HG03097 (cell line): ENCODE measurements around the gene ZYG11B.
"Not testable (repeated sequence)": the region's sequence is repeated elsewhere in the genome, so short reads cannot be mapped to it uniquely, and the experiment has no call there.

ENCODE experiments used
- ATAC-seq: cut with Tn5 transposase; IDR thresholded peaks from one replicate; pipeline ENCODE4 v1.9.1; 2021; ENCODE audit not compliant: unreplicated experiment, low FRiP score

The ZYG11B gene

DNA sequence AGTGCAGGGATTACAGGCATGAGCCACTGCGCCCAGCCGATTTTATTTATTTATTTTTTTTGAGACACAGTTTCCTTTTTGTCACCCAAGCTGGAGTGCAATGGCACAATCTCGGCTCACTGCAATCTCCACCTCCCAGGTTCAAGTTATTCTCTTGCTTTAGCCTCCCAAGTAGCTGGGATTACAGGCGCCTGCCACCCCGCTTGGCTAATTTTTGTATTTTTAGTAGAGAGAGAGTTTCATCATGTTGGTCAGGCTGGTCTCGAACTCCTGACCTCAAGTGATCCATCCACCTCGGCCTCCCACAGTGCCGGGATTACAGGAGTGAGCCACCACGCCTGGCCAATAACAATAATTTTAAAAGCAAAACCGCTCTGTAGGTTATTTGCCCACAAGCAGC lies 112.9 kb downstream of the ZYG11B start:
- not testable (repeated sequence) for ATAC-seq

DNA sequence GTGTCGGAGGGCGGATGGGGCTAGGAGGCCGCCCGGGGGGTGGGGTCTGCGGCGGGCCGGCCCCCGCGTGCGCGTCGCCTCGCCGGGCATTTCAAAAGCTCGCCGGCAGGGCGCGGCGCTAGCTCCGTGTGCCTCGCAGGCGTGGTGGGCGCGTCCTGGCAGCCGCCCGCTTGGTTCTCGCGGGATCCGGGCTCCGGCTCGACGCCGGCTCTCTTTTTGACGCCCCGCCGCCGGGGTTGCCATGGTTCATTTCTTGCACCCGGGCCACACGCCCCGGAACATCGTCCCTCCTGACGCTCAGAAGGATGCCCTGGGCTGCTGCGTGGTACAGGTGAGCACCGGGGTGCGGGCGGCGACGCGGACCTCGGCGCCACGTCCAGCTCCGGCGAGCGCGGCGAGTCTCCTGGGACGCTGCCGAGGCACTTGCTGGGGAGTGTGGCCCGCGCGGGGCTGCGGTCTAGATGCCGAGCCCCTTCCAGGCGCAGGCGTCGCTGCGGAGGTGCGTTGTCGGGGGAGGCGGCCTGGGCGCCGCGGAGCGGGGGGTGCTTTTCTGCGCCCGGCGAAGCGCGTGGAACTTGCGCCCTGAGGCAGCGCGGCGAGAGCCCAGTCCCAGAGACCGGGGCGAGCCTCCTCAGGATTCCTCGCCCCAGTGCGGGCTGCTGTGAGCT lies 116.5 kb downstream of the ZYG11B start, which contains the start of gene ZYG11A:
Gene ZYG11A (plus strand): TSS at position 118 of the 668 bp plus-strand sequence. CDS start 124 bp downstream, at position 242.
- no peak for ATAC-seq

DNA sequence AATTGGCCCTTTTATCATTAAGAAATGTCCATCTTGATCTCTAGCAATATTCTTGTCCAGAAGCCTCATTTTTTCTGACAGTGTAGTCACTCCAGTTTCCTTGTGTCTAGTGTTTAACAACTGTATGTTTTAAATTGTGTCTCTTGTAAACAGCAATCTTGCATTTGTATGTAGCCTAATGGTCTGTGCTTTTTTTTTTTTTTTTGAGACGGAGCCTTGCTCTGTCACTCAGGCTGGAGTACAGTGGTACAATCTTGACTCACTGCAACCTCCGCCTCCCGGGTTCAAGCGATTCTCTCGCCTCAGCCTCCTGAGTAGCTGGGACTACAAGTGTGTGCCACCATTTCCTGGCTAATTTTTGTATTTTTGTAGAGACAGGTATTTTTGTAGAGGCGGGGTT lies 118.9 kb downstream of the ZYG11B start:
- not testable (repeated sequence) for ATAC-seq

DNA sequence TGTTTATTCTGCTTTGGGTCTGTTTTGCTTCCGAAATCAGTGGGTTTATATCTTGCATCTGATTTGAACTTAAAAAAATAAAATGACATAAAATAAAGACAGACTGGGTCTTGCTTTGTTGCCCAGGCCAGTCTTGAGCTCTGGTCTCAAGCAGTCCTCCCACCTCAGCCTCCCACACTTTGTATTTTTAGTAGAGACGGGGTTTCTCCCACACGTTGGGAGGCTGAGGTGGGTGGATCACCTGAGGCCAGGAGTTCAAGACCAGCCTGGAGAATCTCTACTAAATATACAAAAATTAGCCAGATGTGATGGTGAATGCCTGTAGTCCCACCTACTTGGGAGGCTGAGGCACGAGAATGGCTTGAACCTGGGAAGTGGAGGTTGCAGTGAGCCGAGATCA lies 122.2 kb downstream of the ZYG11B start:
- no peak for ATAC-seq

DNA sequence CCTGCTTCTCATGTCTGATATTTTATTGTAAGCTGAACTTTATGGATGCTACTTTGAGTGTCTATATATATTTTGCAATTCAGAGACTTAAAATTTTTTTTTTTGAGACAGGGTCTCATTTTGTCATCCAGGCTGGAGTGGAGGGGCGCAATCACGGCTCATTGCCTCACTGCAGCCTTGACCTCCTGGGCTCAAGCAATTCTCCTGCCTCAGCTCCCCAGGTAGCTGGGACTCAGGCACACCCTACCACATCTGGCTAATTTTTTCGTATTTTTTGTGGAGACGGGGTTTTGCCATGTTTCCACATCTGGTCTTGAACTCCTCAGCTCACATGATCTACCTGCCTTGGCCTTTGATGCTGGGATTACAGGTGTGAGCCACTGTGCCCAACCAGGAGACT lies 124.7 kb downstream of the ZYG11B start:
- no peak for ATAC-seq

DNA sequence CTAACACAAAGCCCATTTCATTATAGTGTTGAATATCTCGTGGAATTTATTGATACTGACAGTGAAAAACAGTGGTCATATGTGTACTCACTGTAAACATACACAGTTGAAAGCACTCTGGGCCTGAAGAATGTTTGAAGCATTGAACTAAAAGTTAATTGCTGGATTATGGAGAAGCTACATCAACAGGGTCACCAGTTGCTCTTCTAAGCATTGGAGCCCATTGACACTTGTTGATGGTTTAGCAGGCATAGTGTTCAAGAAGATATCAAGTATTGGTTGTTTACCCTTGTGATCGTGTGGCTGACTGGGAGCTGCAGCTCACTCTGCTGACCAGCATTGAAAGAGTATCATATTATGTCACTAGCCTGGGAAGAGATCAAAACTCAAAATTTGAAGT lies 126.6 kb downstream of the ZYG11B start:
- no peak for ATAC-seq

DNA sequence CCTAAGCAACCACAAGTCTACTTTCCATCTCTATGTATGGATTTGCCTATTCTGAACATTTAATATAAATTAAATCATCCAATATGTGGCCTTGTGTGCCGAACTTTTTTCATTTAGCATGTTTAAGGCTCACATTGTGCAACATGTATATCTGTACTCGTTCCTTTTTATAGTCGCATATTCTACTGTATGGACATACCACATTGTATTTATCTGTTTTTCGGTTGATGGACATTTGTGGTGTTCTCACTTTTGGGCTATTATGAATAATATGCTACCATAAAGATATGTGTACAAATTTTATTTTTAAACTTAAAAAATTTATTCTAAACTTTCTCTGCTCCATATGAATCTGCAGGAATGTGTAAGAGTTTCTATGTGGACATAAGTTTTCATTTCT lies 129.3 kb downstream of the ZYG11B start:
- ATAC-seq, result no peak

DNA sequence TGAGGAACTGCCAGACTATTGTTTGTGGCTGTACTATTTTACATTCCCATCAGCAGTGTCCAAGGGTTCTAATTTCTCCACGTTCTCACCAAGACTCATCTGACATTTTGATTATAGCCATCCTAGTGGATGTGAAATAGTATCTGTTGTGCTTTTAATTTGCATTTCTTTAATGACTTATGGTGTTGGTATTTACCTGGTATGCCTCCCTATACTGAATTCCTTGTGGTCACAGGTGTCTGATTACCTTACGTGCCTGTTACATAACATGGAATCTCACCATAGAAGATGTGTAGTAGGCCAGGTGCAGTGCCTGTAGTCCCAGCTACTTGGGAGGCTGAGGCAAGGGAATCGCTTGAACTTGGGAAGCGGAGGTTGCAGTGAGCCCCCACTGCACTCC lies 129.8 kb downstream of the ZYG11B start:
- ATAC-seq, result no peak

DNA sequence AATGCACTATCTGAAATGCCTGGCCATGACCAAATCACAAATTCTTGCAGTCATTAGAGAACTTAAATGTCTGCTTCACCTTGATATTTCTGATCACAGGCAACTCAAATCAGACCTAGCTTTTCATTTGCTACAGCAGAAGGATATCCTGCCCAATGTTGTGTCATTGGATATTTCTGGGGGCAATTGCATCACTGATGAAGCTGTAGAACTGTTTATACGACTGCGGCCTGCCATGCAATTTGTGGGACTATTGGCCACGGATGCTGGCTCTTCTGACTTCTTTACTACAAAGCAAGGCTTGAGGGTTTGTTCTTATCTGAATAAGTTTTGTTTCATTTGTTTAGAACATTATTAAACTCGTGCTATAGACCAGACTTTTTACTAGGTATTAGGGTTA lies 131.2 kb downstream of the ZYG11B start:
- ATAC-seq, result no peak

DNA sequence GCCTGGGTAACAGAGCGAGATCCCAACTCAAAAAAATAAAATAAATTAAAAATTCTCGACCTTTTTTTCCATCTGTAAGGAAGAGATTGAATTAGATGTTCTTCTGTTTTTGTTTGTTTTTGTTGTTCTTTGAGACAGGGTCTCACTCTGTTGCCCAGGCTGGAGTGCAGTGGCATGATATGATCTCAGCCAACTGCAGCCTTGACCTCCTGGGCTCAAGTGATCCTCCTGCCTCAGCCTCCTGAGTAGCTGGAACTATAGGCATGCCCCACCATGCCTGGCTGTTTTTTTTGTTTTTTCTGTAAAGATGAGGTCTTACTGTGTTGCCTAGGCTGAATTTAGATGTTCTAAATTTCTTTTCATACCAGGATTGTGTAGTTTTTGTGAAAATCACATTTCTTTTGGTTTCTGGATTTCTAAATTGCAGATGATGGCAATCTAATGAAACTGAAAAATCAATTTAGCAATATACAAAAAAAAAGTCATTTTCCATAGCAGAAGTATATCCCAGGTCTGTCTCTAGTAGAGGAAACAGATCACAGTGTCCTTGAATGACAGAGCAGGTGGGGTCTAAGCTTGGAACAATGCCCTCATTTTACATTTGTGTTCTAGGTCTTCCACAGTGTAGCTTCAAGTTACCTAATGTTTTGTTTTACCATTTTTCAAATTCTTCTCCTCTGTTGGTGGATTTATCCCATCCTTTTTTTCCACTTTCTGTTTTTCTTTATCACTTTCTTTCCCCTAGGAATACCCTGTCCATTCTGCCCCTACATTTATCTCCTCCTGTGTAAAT lies 136.6 kb downstream of the ZYG11B start:
- no peak for ATAC-seq

DNA sequence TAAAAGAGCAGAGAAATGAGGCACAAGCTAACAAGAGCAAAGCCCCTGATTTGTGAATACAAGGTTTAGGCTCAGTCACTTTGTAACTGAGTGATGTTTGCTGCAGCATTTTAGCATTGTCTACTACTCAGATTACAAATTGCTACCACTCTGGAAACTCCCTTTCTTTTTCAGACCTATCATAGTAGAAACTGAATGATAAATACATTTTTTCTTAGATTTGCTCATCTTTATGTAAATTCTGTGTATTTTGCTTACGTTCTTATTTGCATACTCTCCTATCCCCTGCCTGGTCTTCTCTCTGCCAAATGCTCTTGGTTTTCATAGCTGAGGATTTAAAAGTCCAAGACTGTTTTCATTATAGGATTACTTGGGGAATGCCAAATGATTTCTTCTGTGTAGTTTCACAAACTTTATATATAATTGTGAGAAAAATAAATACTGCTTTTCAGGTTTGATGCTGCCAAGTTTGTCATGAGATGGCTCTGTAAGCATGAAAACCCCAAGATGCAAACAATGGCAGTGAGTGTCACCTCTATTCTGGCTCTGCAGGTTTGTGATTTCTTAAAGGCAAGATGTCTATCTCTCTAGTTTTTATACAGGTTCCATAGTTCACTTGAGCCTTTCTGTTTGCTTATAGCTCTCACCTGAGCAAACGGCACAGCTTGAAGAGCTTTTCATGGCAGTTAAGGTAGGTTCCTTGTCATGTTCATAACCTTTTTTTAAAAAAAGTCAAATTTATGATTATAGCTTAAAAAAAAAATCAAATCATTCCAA lies 141.0 kb downstream of the ZYG11B start:
- peak; percentile 90 for ATAC-seq

DNA sequence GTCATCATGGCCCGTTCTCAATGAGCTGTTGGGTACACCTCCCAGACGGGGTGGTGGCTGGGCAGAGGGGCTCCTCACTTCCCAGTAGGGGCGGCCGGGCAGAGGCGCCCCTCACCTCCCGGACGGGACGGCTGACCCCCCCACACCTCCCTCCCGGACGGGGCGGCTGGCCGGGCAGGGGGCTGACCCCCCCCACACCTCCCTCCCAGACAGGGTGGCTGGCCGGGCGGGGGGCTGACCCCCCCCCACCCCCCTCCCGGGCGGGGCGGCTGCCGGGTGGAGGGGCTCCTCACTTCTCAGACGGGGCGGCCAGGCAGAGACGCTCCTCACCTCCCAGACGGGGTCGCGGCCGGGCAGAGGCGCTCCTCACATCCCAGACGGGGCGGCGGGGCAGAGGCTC lies 143.5 kb downstream of the ZYG11B start:
- not testable (repeated sequence) for ATAC-seq

DNA sequence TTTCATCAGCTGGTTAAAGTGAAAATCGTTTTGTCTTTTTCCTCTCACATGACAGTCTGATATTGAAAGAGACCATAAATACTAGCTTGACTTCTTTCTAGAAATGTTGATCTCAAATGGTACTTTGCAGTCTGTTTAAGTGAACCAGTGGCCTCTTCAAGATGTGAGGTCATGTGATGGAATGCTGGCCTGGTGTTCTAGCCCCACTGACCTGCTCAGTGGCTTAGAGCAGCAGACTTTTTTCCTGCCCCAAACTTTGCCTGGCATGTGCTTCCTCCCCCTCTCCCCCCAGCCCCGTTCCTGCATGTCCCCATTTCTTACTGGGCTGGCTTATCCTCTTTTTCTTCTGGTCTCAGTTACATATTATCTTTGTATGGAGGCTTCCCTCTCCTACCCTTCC lies 150.6 kb downstream of the ZYG11B start:
- ATAC-seq, result no peak
